RKO (cell line): ENCODE measurements around the gene FIGNL1.

Experiments used
- DNase-seq: peaks from one replicate; pipeline ENCODE4 v3.0.0-alpha.2; 2016; ENCODE audit warnings: low spot score

FIGNL1 gene

GRCh38 chr7:50396856-50397255 lies 53.3 kb downstream of the FIGNL1 start:
- DNase-seq = no peak

- DNase-seq = no peak
Measured at GRCh38 chr7:50394315-50394714, 55.8 kb downstream of the FIGNL1 start.
